SK-N-MC (cell line): ENCODE results near the gene DDX47.
"Not testable (repeated sequence)": the region's sequence is repeated elsewhere in the genome, so short reads cannot be mapped to it uniquely, and the experiment has no call there.

Experiments used
- DNase-seq: peaks from one replicate; pipeline ENCODE4 v3.0.0-alpha.2; 2011; ENCODE audit warnings: low read depth, low spot score
- H3K27ac ChIP-seq: fragments of 200-600 bp; sonication (generic); 2 replicates; pipeline ENCODE4 v1.5.1; 2016; ENCODE audit warnings: mixed run types
- H3K36me3 ChIP-seq: fragments of 200-600 bp; sonication (generic); 2 replicates; pipeline ENCODE4 v1.6.1; 2017; ENCODE audit warnings: antibody characterized with exemption, low read length, mixed read lengths; ENCODE audit not compliant: insufficient read depth
- H3K4me3 ChIP-seq: fragments of 200-600 bp; sonication (generic); 2 replicates; pipeline ENCODE4 v1.5.1; 2016
- H3K9ac ChIP-seq: fragments of 200-600 bp; sonication (generic); 2 replicates; pipeline ENCODE4 v1.8.0; 2017; ENCODE audit warnings: mixed run types, mixed read lengths; ENCODE audit not compliant: insufficient read length
- H3K9me3 ChIP-seq: fragments of 200-600 bp; sonication (generic); 2 replicates; pipeline ENCODE4 v1.6.1; 2017; ENCODE audit warnings: low read depth, mild to moderate bottlenecking, antibody characterized with exemption, low read length, moderate library complexity, mixed read lengths
- EZH2 ChIP-seq: fragments of 200-600 bp; sonication (generic); IDR thresholded peaks from one replicate; pipeline ENCODE4 v1.6.1; 2017; ENCODE audit warnings: antibody characterized with exemption
- FOXP2 ChIP-seq: optimal IDR thresholded peaks from 2 replicates; pipeline ENCODE3; 2011; ENCODE audit warnings: mild to moderate bottlenecking, moderate library complexity; ENCODE audit not compliant: insufficient read depth; ENCODE audit errors: extremely low read length, control extremely low read depth
- POLR2AphosphoS5 ChIP-seq: IDR thresholded peaks from 2 replicates; pipeline ENCODE4 v1.6.1; 2012; ENCODE audit warnings: mild to moderate bottlenecking, low read depth, low read length, borderline replicate concordance

The DDX47 gene

GRCh38 chr12:12839003-12839395 lies 25.9 kb downstream of the DDX47 start:
- Histone ChIP-seq H3K36me3 (no peaks in the 10 kb centered on the region; the same call in 1 of the 2 replicates), H3K9me3 (no peaks in the 10 kb centered on the region), H3K4me3 (no peak overlapping the region), H3K9ac (no peak overlapping the region), H3K27ac (no peak overlapping the region)
- DNase-seq, result no peak
- TF ChIP-seq FOXP2, result no peak
- TF ChIP-seq POLR2AphosphoS5, result no peak
- TF ChIP-seq EZH2, result no peak

- H3K36me3 ChIP-seq, H3K9ac ChIP-seq, H3K27ac ChIP-seq, H3K4me3 ChIP-seq, DNase-seq, H3K9me3 ChIP-seq: not testable (repeated sequence)
Measured at GRCh38 chr12:12839439-12839838, 26.3 kb downstream of the DDX47 start.

DNA sequence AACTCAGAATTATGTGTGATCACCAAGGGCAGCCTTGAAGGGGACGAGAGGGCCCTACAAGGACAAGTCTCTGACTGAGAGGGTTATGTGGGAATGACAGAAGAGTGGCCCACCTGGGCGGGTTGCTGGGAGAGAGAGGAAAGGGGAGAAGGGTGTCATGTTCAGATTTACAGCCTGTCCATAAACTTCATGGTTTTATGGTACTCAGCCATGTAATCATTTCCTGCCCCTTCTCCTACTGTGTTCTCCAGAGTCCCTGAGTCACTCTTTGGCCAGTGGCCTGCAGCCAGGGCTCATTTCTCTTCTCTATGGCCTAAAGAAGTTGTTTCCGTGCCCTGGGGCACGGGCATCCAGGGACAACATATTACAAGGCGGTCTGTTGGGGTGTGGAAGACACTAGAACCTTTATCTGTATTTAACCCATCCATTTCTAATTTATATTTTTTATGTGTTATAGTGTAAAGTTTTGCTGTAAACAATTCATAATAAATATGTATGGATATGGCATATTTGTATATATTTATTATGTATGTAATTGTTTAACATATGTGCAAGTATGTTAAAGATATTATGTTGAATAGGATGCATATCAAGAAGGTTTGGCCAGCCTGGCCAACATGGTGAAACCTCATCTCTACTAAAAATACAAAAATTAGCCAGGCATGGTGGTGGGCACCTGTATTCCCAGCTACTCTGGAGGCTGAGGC lies 26.9 kb downstream of the DDX47 start:
- Histone ChIP-seq H3K9ac (no peak overlapping the region), H3K9me3 (no peaks in the 10 kb centered on the region)
- TF ChIP-seq FOXP2 (no peak), EZH2 (no peak), POLR2AphosphoS5 (no peak)

DNA sequence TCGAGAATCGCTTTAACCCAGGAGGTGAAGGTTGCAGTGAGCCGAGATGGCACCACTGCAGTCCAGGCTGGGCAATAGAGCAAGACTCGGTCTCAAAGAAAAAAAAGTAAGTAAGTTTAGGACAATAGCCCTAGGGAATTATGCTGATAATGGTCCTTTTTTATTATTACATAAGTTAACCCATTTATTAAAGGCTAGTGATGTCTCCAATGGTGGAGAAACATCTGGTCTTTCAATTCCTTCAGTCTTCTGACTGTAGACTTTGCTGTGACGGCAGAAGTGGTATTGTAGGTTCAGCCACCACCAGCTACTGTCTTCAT lies 27.4 kb downstream of the DDX47 start:
- no peak for DNase-seq
- H3K9me3 ChIP-seq, result no peaks in the 10 kb centered on the region
- TF ChIP-seq EZH2, result no peak
- TF ChIP-seq POLR2AphosphoS5, result no peak
- no peak for TF ChIP-seq FOXP2
- no peak overlapping the region for H3K27ac ChIP-seq
- H3K9ac ChIP-seq, result no peak overlapping the region
- no peak overlapping the region for H3K4me3 ChIP-seq
- H3K36me3 ChIP-seq, result no peaks in the 10 kb centered on the region

More for the DNA sequence above, 26.9 kb downstream of the DDX47 start:
- Histone ChIP-seq H3K27ac (no peak overlapping the region), H3K4me3 (no peak overlapping the region), H3K36me3 (no peaks in the 10 kb centered on the region)
- DNase-seq, result no peak

GRCh38 chr12:12841428-12841827 lies 28.3 kb downstream of the DDX47 start:
- DNase-seq, H3K9me3 ChIP-seq, H3K4me3 ChIP-seq, H3K36me3 ChIP-seq, H3K9ac ChIP-seq, H3K27ac ChIP-seq: not testable (repeated sequence)

GRCh38 chr12:12845794-12846243 lies 32.7 kb downstream of the DDX47 start:
- no peak for TF ChIP-seq POLR2AphosphoS5
- no peak for TF ChIP-seq FOXP2
- no peak for TF ChIP-seq EZH2
- no peaks in the 10 kb centered on the region for H3K9me3 ChIP-seq

GRCh38 chr12:12846780-12847179 lies 33.6 kb downstream of the DDX47 start:
- H3K9ac ChIP-seq, H3K4me3 ChIP-seq, H3K27ac ChIP-seq, H3K36me3 ChIP-seq, H3K9me3 ChIP-seq, DNase-seq: not testable (repeated sequence)

More at GRCh38 chr12:12845794-12846243, 32.7 kb downstream of the DDX47 start:
- no peak for DNase-seq
- Histone ChIP-seq H3K36me3 (no peaks in the 10 kb centered on the region; the same call in 1 of the 2 replicates), H3K9ac (no peak overlapping the region), H3K27ac (no peak overlapping the region), H3K4me3 (no peak overlapping the region)

DNA sequence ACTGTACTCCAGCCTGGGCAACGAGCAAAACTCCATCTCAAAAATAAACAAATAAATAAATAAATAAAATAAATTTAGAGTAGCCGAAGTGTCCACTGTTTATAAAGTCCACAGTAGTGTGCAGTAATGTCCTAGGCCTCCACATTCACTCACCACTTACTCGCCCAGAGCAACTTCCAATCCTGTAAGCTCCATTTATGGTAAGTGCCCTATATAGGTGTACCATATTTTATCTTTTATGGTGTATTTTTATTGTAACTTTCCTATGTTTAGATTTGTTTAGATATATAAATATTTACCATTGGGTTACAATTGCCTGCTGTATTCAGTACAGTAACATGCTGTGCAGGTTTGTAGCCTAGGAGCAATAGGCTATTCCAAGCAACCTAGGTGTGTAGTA lies 40.3 kb downstream of the DDX47 start:
- H3K9ac ChIP-seq, result no peak overlapping the region
- TF ChIP-seq POLR2AphosphoS5, result no peak
- no peak for TF ChIP-seq FOXP2
- DNase-seq, result no peak
- H3K36me3 ChIP-seq, result no peaks in the 10 kb centered on the region; the same call in 1 of the 2 replicates
- no peak overlapping the region for H3K27ac ChIP-seq
- no peaks in the 10 kb centered on the region for H3K9me3 ChIP-seq
- H3K4me3 ChIP-seq, result no peak overlapping the region

- no peak overlapping the region for H3K27ac ChIP-seq
- H3K9me3 ChIP-seq, result no peaks in the 10 kb centered on the region
- H3K36me3 ChIP-seq, result no peaks in the 10 kb centered on the region
- TF ChIP-seq POLR2AphosphoS5, result no peak
- TF ChIP-seq FOXP2, result no peak
- TF ChIP-seq EZH2, result no peak
- no peak overlapping the region for H3K4me3 ChIP-seq
- H3K9ac ChIP-seq, result no peak overlapping the region
- no peak for DNase-seq
Measured at GRCh38 chr12:12859690-12860089, 46.5 kb downstream of the DDX47 start.

- H3K9me3 ChIP-seq, result no peaks in the 10 kb centered on the region
- TF ChIP-seq FOXP2 (no peak), EZH2 (no peak), POLR2AphosphoS5 (no peak)
Measured at GRCh38 chr12:12864243-12864642, 51.1 kb downstream of the DDX47 start.

More at GRCh38 chr12:12864243-12864642, 51.1 kb downstream of the DDX47 start:
- Histone ChIP-seq H3K4me3 (no peak overlapping the region), H3K36me3 (no peaks in the 10 kb centered on the region), H3K27ac (no peak overlapping the region), H3K9ac (no peak overlapping the region)
- DNase-seq, result no peak
